A549 treated with RU486 at 1 μM for 4 hours (cell line): ENCODE measurements around the gene PRR20C. TPM values are rescaled to one million over a fixed set of nuclear protein-coding genes. Genes with fewer than 3 reads are reported as not detected.

Experiments
- total RNA-seq: library from RNA; stranded (reverse); fragments of 200-300 nt; extraction: Qiagen RNA extraction; gene quantifications from 5 replicates; pipeline ENCODE4 v1.2.3, GENCODE V29; 2022; ENCODE audit warnings: low read depth

The PRR20C gene
- not detected in 5 replicates for total RNA-seq

DNA sequence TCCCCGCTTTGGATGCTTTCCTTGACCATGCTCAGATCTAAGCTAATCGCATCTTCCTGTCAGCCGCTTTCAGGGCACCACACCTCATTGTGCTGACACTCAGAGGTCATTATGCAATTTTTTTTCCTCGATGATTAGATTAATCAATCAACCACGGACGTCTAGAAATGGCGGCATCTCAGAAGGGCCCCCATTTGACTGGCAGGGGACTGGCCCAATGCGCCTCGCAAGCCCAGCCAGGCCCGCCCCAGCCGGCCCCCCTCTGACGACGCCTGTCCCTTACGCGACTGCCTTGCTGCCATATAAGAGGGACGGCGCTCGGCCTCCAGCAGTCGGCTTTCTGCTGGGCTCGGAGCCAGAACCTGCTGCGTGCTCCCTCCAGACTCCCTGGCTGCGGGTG, at the start of gene PRR20C:
Gene PRR20C, plus strand, starts transcription at position 301 of the 400 bp plus-strand sequence. CDS start 387 bp downstream, outside the sequence.

DNA sequence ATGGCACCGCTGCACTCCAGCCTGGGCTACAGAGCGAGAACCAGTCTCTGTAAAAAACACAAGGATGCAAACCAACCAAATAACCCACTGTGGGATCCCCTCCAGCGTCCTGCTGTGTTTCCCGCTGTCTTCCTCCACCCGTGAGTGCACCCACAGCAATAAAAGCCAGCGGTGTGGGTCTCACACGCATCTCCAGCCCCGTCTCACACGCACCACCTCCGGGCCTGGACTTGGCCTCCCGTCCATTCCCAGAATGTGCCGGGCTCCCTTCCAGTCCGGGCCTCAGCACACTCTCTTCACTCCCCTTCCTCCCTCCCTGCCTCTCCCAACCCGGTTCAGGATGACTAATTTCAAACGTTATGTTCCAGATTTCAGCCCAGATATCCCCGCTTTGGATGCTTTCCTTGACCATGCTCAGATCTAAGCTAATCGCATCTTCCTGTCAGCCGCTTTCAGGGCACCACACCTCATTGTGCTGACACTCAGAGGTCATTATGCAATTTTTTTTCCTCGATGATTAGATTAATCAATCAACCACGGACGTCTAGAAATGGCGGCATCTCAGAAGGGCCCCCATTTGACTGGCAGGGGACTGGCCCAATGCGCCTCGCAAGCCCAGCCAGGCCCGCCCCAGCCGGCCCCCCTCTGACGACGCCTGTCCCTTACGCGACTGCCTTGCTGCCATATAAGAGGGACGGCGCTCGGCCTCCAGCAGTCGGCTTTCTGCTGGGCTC, 13.5 kb upstream of the PRR20C start, which contains the start of gene PRR20A:
Gene PRR20A, plus strand, starts transcription at position 684 of the 734 bp plus-strand sequence. CDS start 387 bp downstream, outside the sequence.

DNA sequence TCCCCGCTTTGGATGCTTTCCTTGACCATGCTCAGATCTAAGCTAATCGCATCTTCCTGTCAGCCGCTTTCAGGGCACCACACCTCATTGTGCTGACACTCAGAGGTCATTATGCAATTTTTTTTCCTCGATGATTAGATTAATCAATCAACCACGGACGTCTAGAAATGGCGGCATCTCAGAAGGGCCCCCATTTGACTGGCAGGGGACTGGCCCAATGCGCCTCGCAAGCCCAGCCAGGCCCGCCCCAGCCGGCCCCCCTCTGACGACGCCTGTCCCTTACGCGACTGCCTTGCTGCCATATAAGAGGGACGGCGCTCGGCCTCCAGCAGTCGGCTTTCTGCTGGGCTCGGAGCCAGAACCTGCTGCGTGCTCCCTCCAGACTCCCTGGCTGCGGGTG, 6.7 kb upstream of the PRR20C start, which contains the start of gene PRR20B:
Gene PRR20B, plus strand, starts transcription at position 301 of the 400 bp plus-strand sequence. CDS start 387 bp downstream, outside the sequence.

DNA sequence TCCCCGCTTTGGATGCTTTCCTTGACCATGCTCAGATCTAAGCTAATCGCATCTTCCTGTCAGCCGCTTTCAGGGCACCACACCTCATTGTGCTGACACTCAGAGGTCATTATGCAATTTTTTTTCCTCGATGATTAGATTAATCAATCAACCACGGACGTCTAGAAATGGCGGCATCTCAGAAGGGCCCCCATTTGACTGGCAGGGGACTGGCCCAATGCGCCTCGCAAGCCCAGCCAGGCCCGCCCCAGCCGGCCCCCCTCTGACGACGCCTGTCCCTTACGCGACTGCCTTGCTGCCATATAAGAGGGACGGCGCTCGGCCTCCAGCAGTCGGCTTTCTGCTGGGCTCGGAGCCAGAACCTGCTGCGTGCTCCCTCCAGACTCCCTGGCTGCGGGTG, 6.5 kb downstream of the PRR20C start, which contains the start of gene PRR20D:
Gene PRR20D, plus strand, starts transcription at position 301 of the 400 bp plus-strand sequence. CDS start 387 bp downstream, outside the sequence.

DNA sequence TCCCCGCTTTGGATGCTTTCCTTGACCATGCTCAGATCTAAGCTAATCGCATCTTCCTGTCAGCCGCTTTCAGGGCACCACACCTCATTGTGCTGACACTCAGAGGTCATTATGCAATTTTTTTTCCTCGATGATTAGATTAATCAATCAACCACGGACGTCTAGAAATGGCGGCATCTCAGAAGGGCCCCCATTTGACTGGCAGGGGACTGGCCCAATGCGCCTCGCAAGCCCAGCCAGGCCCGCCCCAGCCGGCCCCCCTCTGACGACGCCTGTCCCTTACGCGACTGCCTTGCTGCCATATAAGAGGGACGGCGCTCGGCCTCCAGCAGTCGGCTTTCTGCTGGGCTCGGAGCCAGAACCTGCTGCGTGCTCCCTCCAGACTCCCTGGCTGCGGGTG, 13.0 kb downstream of the PRR20C start, which contains the start of gene PRR20E:
Gene PRR20E, plus strand, starts transcription at position 301 of the 400 bp plus-strand sequence. CDS start 387 bp downstream, outside the sequence.

Other genes starting within 250 kb of the PRR20C start
- gene PRR20A, start 13.1 kb upstream of the PRR20C start, total RNA-seq: not detected in 5 replicates
- not detected in 5 replicates for gene PRR20B, start 6.6 kb upstream of the PRR20C start, total RNA-seq
- gene PRR20D, start 6.6 kb downstream of the PRR20C start, total RNA-seq: not detected in 5 replicates
- not detected in 5 replicates for gene PRR20E, start 13.1 kb downstream of the PRR20C start, total RNA-seq